GM21447 (cell line): ENCODE data around the gene ZNF784.

Source experiments
- ATAC-seq: cut with Tn5 transposase; IDR thresholded peaks from one replicate; pipeline ENCODE4 v1.9.1; 2021; ENCODE audit not compliant: unreplicated experiment

ZNF784 gene

DNA sequence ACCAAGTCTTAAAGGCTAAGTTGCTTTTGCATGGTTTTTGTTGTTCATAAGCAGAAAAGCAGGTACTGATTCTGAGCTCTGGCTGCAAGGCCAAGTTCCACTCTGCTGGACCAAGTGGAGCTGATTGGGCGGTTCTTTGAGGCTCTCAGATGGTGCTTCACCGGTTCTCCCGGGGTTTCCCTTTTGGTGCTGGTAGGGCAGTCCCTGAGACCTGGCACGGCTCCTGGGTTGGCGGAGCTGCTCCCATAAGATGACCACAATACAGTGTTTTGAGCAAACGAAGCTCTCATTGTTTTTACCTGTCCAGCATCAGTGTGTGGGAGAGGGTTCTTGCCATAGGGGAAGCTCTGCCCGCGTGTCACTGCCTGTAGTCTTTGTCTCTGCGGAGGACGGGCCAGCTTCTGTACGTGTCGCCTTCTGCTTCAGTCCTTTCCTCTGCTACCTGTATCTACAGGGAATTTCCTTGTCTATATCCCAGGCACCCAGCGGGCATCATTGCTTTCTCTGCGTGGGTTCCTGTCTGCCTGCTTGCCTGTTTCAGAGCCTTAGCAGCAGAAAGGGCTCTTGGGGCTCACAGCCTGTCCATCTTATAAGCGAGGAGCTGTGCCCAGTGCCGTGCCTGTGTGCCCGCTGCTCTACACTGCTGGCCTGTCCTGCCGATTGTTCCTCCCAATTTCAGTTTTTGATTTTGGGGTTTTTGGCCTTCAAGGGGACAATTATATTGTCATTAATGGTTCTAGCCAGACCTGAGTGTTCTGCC is 32.8 kb upstream of the ZNF784 start:
- ATAC-seq = no peak

DNA sequence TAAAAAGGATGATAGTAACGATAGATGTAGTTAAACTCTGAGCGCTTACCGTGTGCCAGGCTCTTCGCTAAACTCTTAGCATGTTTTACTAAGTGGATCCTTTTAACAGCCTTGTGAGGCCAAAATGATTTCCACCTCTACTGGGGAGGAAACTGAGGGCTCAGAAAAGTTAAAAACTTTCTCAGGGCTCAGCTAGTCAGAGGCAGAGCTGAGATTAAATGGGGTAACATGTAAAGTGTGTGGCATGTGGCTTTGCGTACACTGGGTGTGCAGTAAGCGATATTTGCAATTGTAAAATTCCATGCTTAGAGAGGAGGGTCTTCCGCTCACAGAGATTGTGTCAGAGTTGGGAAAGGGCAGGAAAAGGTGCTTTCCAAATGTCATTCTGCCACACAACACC is 32.2 kb upstream of the ZNF784 start:
- no peak for ATAC-seq

DNA sequence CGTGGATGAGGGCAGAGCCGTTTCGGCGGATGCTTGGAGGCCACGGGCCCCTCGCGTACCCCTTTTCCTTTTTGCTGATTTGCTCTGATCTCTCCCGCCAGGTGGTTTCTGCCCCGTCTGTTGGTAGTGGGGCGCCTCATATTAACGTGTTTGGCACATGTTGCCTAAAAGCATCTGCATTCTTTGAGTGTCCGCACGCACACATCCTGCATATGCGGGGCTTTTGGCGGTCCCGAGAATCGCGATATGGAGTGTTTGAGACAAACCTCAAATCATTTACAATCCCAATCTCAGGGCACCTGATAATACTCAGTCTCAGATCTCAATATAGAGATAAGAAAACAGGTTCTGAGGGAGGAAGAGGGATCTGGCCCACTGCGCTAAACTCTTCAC is 31.3 kb upstream of the ZNF784 start:
- ATAC-seq = no peak

DNA sequence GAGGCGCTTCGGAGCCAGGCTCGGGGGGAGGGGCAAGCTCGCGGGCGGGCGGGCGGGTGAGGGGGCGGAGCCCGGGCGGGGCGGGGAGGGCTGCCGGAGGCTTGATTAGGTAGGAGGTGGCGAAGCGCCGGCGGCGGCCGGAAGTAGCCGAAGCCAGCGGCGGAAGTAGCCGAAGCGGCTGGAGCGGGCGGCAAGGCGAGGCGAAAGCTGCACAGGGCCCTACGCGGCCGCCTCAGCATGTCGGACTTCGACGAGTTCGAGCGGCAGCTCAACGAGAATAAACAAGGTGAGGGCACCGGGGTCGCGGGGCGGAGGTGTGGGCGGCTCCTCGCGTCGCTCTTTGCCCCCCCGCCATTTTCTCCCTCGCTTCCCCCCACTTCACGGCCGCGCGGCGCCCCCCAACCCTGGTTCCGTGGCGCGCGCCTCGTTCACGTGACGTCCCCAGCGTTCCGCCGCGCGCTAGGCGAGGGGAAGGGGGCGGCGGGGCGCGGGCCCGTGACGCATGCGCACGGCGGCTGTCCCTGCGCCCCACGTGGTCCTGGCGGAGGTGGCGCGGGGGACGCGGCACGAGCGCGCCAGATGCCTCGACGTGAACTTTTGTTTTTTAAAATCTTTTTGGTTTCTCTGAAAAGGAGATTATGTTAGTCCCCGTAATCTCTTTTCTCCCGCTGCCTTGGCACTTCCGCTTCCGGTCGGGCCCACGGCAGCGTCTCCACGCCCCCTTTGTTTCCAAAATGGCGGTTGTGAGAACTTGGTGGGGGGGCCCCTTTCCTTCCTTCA is 30.7 kb upstream of the ZNF784 start, which contains the start of gene U2AF2:
Gene U2AF2, plus strand, starts transcription at position 168 of the 780 bp plus-strand sequence. Its CDS starts 70 bp downstream, at position 238.
- ATAC-seq = peak; percentile 28

DNA sequence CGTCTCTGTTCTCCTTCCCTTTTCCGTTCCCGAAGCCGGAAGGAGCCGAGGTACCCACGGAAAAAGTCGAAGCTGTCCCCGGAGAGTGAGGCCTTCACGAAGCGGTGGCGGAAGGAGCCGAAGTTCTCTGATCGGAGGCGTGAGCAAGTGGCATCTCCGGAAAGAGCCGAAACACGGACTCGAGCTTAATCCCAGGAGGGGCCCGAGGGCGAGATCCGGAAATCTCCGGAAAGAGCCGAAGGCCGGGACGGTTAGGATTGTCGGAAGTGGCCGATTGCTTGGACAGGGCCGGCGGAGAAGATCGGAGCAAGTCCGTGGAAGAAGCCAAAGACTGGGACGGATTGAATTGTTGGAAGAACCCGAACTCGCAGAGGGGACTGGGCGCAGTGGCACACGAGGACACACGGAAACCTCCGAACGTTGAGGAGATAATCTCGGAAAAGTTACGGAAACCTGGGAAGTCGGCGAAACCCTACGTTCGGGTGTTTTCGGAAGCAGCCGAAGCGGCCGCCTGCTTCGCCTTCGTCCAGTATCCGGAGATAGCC is 30.0 kb upstream of the ZNF784 start:
- ATAC-seq = peak; percentile 50

DNA sequence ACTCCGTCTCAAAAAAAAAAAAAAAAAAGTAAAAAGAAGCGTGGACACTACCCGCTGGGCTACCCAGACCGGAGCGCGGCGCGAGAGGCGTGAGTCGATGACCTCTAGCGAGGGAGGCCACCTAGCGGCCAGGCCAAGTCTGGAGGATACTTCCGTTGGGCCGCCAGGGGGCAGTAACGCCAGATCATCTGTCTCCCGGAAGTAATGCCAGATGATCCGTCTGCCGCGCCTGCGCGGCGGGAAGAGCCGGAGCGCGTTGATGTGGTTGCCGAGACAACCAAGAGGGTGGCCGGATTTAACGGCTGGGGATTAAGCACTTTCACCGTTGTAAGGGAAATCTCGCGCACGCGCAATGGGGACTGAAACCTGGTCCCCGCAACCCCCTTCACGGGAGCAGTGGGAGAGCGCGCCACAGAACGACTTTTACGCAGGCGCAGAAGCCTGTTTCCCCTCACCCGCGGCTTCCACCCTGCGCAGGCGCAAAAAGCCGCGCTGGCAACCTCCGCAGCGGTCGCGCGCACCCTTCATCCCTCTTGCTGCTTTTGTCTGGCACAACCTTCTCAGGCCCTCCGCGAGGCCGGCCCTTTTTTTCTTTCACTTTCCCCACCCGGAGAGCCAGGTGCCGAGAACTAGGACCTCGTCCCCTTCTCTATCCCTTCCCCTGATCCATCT is 29.4 kb upstream of the ZNF784 start:
- peak; percentile 41 for ATAC-seq

DNA sequence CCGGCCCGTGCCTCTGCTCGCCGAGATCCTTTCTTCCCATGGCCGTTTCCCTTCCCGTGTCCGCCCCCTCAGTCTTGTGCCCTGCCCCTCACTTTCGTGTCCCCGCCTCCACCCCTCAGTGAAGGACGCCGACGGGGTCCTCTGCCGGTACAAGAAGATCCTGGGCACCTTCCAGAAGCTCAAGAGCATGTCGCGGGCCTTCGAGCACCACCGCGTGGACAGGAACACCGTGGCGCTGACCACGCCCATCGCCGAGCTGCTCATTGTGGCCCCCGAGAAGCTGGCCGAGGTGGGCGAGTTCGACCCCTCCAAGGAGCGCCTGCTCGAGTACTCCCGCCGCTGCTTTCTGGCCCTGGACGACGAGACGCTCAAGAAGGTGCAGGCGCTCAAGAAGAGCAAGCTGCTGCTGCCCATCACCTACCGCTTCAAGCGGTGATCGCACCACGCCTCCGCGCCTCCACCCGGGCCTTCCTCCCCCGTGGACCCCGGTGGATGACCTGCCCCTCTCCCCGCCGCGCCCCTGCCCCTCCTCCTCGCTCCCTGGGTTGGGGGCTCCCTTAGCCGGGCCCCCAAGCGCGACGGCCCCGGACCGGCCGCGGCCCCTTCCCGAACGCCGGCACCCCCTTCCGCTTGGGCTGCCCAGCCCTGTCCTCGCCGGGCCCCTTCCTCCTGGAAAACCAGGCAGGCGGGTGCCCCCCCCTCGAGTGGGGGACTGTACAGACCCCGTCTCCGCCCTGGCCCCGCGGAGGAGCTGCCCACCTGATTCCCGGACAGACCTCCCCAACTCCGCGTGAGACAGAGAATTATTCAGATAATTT is 28.2 kb upstream of the ZNF784 start:
- no peak for ATAC-seq

DNA sequence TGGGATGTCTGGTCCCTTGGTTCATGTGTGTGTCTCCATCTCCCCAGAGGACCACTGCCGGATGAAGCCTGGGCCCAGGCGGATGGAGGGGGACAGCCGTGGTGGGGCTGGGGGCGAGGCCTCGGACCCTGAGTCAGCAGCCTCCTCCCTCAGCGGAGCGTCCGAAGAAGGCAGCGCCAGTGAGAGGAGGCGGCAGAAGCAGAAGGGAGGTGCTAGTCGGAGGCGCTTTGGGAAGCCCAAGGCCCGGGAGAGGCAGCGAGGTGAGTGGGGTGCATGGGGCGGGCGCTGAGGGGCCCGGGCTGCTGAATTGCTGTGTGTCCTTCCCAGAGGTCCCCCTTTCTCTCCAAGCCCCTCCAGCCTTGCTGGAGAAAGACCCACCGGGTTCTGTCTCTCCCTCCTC is 26.9 kb upstream of the ZNF784 start:
- ATAC-seq = no peak

DNA sequence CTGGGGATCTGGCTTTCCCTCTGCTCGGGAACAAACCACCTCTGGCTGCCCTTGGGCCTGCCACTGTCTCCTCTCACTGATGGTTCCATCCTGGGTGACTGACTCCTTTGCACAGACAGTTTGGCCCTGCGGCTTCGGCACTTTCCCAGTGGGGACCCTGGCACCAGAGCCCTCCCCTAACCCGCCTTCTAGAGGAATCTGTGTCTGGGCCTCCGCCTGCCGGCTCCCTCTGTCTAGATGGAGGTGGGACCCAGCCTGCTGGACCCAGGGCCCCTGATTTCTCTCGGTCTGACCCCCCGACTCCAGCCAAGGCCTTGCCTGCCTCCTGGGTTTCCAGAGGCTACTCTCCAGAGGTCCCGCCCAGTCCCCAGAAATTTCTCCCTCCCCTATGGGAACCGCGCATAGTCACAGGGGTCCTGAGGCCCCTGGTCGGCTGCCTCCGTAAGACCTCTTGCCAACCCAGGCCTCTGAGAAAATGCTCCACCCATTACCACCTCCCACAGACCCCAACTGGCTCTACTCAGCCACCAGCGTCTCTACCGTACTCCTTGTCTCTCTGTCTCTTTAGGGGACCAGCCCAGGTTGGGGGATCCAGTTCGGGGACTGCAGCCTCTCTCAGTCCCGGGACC is 26.4 kb upstream of the ZNF784 start:
- ATAC-seq = no peak

DNA sequence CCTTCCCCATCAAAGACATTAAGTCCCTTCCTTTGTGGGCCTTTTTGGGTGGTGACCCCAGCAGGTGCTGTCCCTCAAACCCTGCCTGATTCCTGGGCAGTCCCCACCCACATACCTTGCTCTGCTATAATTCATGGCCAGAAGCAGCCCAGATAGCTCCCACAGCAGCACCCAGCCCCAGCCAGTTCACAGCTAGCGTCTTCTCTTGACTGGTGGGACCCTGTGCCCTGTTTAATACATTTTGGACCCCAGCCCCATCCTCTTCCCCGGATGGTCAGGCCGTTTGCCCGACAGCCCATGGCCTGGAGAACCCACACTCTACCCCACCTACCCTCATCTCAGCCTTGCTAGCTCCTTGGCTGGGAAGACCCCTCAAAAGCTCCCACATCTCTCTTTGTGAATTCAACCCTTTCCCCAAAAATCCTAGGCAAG is 25.8 kb upstream of the ZNF784 start:
- ATAC-seq = no peak

DNA sequence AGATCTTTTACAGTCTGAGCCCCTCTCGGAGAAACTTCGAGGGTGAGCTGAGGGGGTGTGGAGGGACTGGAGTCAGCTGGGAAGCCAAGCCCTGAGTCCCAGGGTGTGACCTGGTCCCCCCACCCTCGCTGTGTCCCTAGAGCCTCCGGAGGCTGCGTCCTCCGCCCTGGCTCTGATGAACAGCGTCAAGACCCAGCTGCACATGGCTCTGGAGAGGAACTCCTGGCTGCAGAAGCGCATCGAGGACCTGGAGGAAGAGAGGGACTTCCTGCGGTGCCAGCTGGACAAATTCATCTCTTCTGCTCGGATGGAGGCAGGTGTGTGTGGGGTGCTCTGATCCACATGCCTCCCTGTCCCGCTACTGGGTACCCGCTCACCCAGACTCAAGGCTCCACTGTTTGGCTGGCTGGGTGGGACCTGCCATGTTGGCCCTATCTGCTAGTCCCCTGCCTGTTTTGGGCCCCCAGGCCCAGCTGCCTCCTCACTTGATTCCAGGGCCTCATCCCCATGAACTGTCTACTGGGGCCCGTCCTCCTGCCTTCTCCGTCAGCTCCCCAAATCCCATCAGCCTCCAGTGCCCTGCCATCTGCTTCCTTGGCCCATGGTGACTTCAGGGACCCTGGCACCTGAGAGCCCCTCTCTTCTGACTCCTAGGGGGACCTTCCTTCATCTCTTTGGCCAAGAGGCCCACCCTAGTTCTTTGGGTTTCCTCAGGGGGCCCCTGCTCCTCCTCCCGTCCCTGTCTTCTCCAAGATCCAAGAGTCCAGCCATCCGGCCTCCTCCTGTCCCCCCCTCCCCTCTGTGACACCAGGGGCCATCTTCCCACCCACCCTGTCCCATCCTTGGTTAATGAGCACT is 25.1 kb upstream of the ZNF784 start:
- ATAC-seq = no peak

DNA sequence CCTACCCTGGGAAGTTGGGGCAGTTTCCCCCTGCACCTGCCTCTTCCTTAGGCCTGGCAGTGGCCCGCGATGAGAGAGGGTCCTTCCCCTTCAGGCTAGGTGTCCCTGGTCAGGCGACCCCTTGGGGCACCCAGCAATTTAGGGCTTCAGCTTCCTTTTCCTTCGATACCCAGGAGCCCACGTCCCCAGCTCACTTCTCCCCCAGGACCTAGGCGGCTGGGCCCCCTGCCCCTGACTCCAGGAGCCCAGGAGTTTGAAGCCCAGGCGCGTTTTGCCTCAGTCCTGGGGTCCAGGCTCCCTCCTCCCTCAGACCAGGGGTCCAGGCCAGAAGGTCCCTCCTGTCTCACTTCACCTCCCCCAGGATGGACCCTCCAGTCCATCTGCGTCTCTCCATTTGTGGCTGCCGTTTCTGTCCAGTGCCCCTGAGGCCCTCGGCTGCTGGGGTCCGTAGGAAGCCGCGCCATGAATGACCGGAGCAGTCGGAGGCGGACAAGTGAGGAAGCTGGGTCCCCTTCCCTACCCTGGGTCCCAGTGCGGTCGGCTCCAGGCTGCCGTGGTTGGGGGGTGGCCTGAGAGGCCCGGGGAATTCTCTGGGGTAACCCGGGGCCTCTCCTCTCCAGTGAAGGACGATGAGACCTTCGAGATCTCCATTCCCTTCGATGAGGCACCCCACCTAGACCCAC is 24.4 kb upstream of the ZNF784 start:
- ATAC-seq = no peak

DNA sequence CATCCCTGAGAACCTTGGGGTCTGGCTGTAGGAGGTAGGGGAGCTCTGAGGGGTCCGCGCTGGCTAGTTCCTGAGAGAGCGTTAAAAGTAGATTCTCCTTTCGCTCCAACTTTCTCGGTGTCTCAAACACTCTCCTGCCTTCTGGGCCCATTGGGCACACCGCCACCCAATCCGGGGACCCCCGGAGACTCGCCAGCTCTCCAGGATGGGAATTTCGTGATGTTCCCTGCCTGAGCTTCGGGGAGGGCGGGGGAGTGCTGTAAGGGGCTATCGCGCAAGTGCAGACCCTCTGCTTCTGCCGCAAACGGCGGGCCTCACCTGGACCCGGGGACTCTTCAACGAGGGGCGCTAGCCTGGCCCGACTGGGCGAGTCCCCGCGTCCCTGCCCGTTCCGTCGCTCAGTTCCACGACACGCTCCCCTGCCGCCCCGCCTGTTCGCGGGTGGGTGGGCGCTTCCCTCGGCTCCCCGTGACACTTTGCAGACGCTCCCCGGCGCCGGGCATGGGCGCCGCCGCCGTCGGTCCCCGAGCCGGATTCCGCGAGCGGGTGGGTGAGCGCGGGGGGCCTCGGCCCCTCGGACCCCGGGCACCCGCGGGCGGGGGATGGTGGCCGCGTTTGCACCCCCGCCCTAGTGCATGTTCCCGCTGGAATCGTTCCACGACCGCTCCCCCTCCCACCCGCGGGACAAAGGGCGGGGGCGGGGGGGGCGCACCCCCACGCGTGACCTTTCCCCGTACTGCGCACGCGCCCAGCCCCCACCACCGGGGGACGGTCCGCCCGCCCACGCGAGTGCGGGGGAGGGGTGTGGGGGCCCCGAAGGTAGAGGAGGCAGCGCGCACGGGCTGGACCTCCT is 23.6 kb upstream of the ZNF784 start, which contains the start of gene CCDC106:
Gene CCDC106, plus strand, starts transcription at position 481 of the 853 bp plus-strand sequence. CDS start 835 bp downstream, outside the sequence.
- no peak for ATAC-seq

DNA sequence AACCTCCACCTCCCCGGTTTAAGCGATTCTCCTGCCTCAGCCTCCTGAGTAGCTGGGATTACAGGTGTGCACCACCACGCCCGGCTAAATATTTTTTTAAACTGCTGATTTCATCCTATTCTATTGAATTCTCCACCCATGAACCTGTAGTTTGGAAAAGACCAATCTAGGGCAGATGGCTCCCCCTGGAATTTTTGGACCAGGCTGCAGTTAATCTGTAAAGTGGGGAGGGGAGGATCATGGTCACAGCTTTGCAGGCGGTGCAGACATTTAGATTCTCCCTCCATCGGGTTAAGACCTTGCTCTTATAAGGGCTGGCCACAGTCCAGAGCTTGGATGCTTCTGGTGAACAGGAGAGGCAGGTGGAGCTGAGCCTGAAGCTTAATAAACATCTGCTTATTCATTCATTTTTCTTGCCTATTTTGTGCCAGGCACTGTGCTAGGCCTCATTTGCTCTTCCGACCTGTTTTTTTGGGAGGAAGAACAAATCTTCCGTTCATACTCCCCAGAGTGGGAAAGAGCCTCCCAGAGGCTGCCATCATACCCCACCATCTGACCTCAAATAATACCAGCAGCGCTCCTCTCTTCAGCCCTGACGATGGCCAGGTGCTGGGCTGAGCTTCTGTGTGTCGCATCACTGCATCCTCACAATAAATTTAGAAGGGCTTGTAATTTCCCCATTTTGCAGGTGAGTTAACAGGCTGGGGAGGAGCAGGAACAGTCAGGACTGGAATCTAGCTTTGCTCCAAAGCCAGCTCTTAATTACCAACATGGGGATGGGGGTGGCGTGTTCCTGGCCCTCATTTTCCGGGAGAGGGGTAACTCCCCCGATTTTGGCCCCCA is 22.7 kb upstream of the ZNF784 start:
- ATAC-seq = no peak

DNA sequence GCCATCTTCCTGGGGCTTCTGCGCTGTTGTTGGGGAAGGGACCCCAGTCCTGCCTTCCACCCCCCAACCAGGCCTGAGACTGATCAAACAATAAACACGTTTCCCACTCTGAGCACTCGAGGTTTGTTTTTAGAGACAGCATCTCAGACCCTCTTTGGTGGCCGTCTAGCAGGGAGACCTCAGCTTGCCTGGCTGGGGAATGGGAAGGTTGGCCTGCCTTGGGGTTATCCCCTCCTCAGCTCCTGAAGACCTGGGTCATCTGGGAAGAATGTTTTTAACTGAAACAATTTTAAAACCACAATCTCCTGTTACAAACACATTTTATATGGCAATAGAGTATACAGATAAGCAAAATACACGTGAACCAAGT is 21.1 kb upstream of the ZNF784 start:
- no peak for ATAC-seq

DNA sequence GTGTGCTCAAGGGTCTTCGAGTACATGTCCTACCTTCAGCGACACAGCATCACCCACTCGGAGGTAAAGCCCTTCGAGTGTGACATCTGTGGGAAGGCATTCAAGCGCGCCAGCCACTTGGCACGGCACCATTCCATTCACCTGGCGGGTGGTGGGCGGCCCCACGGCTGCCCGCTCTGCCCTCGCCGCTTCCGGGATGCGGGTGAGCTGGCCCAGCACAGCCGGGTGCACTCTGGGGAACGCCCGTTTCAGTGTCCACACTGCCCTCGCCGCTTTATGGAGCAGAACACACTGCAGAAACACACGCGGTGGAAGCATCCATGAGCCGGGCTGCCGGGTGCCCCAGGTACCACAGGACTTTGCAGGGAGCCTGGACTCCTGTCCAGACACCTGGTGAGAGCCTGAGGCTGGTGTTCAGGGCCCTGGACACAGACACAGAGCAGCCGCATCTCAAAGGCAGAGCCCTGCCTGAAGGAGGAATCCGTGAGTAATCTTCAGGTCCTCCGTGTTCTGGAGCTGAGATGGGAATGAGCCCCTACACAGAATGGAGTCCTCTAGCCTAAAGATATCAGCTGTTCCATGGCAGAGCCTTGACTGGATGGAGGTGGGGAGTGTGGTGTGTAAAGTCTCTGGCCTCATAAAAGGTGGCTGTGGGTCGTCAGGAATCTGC is 20.6 kb upstream of the ZNF784 start:
- ATAC-seq = no peak
